ENCODE data around the gene GPR143.

The GPR143 gene

DNA sequence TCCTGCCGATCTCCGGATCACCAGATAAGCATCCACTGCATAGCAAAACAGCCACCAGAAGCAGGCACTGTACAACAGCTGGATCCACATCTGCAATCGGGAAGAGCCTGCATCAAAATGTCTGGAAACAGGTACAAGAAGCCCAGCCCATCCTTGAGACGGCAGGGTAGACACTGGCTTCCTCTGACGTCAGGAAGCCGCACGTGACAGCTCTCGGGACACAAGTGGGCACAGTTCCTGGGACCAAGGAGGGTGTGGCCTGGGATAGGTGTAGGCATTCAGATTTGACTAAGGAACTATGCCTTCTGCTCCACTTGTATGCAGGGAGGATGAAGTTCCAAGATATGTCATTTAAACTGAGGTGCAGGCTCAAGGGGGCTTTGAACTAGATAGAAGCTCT is 6.3 kb downstream of the GPR143 start:
- Histone ChIP-seq H3K27me3 (ENCODE audit: control insufficient read depth, insufficient read depth, low read length) (no peaks in the 10 kb centered on the region), H3K4me3 (ENCODE audit: low read length) (no peak overlapping the region), H3K4me1 (ENCODE audit: control insufficient read depth, insufficient read depth, low read length) (no peaks in the 10 kb centered on the region), H3K27ac (ENCODE audit: low read depth, low read length) (no peak overlapping the region), H3K9ac (ENCODE audit: low read length) (no peak overlapping the region), H3K36me3 (ENCODE audit: control insufficient read depth, insufficient read depth, low read length) (no peaks in the 10 kb centered on the region)

DNA sequence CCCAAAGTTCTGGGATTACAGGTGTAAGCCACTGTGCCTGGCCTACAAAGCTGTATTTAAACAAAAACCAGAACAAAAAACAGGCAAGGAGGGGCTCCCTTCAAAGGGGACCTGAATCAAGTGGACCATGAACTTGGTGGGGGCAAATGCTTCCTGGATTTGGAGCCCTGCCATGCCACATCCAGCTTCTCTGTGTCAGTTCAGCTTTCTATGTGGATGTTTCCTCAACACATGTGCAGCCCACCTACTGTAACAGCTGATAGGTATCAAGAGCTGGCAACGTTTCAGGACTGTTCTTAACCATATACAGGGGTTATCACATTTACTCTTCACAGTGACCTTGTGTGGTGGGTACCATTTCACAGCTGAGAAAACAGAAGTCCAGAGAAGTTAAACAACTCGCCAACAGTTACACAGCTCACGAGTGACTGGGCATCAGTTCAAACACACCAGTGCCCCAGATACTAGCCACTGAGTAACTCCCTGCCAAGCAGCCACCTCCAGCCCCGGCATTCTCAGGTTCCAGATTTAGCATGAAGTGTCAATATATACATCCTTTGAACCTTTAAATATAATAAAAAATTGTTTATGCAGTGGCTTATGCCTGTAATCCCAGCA is 7.5 kb downstream of the GPR143 start:
- Histone ChIP-seq H3K27me3 (ENCODE audit: control insufficient read depth, insufficient read depth, low read length) (no peaks in the 10 kb centered on the region), H3K4me1 (ENCODE audit: control insufficient read depth, insufficient read depth, low read length) (no peaks in the 10 kb centered on the region), H3K9ac (ENCODE audit: low read length) (no peak overlapping the region), H3K36me3 (ENCODE audit: control insufficient read depth, insufficient read depth, low read length) (no peaks in the 10 kb centered on the region), H3K4me3 (ENCODE audit: low read length) (no peak overlapping the region), H3K27ac (ENCODE audit: low read depth, low read length) (no peak overlapping the region)

DNA sequence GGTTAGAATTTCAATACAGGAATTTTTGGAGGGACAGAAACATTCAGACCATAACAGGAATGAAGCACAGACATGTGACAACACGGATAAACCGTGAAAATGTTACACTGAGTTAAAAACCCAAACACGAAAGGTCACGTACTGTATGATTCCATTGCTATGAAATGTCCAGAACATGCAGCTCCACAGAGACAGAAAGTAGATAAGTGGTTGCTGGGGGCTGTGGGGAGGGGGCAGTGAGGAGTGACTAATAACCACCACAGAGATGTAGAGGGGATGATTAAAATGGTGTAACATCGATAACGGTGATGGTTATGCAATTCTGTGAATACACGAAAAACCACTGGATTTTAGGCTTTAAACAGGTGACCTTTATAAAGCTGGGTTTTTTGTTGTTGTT is 8.3 kb downstream of the GPR143 start:
- H3K4me1 ChIP-seq (ENCODE audit: control insufficient read depth, insufficient read depth, low read length) = no peaks in the 10 kb centered on the region
- H3K4me3 ChIP-seq (ENCODE audit: low read length) = no peak overlapping the region
- H3K9ac ChIP-seq (ENCODE audit: low read length) = no peak overlapping the region
- H3K36me3 ChIP-seq (ENCODE audit: control insufficient read depth, insufficient read depth, low read length) = no peaks in the 10 kb centered on the region
- H3K27ac ChIP-seq (ENCODE audit: low read depth, low read length) = no peak overlapping the region
- no peaks in the 10 kb centered on the region for H3K27me3 ChIP-seq (ENCODE audit: control insufficient read depth, insufficient read depth, low read length)

DNA sequence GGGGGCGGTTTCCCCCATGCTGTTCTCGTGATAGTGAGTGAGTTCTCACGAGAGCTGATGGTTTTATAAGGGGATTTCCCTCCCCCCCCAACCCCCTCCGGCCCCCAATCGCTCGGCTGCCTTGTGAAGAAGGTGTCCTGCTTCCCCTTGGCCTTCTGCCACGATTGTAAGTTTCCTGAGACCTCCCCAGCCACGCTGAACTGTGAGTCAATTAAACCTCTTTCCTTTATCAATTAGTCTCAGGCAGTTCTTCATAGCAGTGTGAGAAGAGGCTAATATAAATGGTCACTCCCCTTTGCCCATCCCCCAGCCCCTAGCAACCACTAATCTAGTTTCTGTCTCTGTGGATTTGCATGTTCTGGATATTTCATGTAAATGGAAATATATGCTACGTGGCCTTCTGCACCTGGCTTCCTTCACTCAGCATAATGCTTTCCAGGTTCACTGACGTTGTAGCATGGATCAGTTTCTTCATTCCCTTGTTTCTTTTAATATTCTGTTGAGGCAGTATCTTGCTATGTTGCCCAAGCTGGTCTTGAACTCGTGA is 16.4 kb downstream of the GPR143 start:
- Histone ChIP-seq H3K9ac (ENCODE audit: low read length) (no peak overlapping the region), H3K27ac (ENCODE audit: low read depth, low read length) (no peak overlapping the region), H3K36me3 (ENCODE audit: control insufficient read depth, insufficient read depth, low read length) (no peaks in the 10 kb centered on the region), H3K27me3 (ENCODE audit: control insufficient read depth, insufficient read depth, low read length) (no peaks in the 10 kb centered on the region), H3K4me3 (ENCODE audit: low read length) (no peak overlapping the region), H3K4me1 (ENCODE audit: control insufficient read depth, insufficient read depth, low read length) (no peaks in the 10 kb centered on the region)

DNA sequence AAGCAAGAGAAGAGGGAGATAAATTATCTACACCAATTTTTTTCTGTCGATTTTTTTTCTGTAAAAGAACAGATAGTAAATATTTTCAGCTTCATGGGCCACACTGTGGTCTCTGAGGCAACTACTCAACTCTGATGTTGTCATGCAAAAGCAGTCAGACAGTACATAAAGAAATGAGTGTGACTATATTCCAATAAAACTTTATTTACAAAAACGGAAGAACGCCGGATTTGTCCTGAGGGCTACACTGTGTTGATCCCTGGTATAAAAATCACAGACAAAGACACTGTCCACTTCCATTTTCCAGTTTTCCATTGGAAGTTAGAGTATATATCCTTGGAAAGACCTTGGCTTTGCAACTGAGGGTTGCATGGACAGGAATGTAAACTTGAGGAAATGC is 18.0 kb downstream of the GPR143 start:
- Histone ChIP-seq H3K9ac (ENCODE audit: low read length) (no peak overlapping the region), H3K4me3 (ENCODE audit: low read length) (no peak overlapping the region), H3K27me3 (ENCODE audit: control insufficient read depth, insufficient read depth, low read length) (no peaks in the 10 kb centered on the region), H3K36me3 (ENCODE audit: control insufficient read depth, insufficient read depth, low read length) (no peaks in the 10 kb centered on the region), H3K27ac (ENCODE audit: low read depth, low read length) (no peak overlapping the region), H3K4me1 (ENCODE audit: control insufficient read depth, insufficient read depth, low read length) (no peaks in the 10 kb centered on the region)

DNA sequence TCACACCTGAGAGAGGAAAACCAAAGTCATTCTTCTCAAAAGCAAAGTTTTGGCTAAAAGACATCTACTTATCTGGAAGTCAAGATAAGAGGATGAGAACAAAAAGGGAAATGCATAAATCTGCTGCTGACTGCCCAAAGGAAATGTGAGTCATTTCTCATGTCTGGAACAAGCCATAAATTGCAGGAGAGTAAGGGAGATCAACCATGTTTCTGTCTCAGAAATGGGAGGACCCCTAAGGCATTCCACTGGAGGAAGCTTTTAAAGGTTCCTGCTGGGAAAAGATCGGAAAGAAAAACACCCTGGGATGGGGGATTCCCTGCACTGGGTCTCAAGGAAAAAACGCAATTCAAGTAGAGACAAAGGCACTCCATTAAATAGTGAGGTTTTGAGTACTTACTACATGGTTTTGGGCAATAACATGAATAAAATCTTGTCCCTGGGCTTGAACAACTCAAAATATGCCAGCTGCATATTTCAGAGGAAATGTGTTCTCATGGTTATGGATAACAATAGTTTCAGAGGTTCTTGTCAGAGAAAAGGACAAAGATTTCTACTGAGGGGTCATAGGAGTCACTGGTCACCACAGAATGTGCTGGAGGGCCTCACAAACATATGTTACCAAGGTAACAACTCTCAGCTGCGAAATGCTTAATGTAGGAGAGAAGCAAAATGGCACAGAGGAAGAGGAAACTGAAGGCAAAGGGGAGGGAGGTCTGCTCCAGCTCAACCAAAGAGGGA is 19.3 kb downstream of the GPR143 start:
- H3K9ac ChIP-seq (ENCODE audit: low read length) = no peak overlapping the region
- H3K4me1 ChIP-seq (ENCODE audit: control insufficient read depth, insufficient read depth, low read length) = no peaks in the 10 kb centered on the region
- no peaks in the 10 kb centered on the region for H3K36me3 ChIP-seq (ENCODE audit: control insufficient read depth, insufficient read depth, low read length)
- H3K27ac ChIP-seq (ENCODE audit: low read depth, low read length) = no peak overlapping the region
- no peaks in the 10 kb centered on the region for H3K27me3 ChIP-seq (ENCODE audit: control insufficient read depth, insufficient read depth, low read length)
- H3K4me3 ChIP-seq (ENCODE audit: low read length) = no peak overlapping the region

DNA sequence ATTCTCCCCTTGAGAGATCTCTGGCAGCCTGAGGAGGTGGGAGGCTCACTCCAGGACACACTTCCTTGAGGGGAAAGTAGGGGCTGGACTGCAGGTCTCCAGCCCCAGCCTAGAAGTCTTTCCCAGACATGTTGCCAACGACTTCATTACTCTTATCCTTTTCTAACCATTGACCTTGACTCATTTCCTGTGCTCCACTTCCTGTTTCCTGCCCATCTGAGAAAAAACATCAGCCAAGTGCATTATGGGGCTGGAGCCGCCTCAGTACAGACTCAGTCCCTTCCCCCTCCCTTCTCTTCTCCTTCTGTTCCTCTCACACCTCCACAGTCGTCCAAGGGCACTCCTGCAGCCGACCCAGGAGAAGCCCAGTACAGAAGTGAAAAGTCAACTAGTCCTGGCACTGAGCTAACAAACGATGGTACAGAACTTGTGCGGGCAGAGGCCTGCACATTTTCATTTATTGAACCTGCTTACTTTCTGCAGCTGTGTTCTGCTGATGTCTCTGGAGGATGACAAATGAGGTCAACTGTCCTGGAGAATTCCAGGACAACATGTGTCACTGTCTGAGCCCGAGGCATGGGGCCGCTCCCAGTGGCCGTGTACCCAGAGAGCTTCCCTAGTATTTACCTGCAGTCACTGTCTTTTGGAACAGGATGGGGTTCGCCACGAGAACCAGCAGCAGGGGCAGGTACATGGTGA is 20.1 kb downstream of the GPR143 start:
- no peaks in the 10 kb centered on the region for H3K4me1 ChIP-seq (ENCODE audit: control insufficient read depth, insufficient read depth, low read length)
- no peaks in the 10 kb centered on the region for H3K36me3 ChIP-seq (ENCODE audit: control insufficient read depth, insufficient read depth, low read length)
- no peak overlapping the region for H3K9ac ChIP-seq (ENCODE audit: low read length)
- no peaks in the 10 kb centered on the region for H3K27me3 ChIP-seq (ENCODE audit: control insufficient read depth, insufficient read depth, low read length)
- H3K27ac ChIP-seq (ENCODE audit: low read depth, low read length) = no peak overlapping the region
- H3K4me3 ChIP-seq (ENCODE audit: low read length) = no peak overlapping the region

DNA sequence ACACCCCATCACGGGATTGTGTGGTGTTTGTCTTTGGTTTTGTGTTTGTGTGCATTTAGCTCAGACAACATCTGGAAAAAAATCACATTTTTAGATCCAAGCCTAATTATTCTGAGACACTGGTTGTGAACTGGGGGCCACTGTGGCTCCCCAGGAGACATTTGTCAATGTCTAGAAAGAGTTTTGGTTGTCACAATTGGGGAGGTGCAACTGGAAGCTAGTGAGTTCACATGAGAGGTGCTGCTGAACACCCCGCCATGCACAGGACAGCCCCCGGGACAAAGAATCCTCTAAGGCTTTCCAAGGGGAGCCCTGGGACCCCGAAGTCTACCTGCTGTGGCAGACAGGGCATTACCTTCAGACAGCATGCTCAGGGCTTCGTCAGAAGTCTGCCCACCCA is 26.5 kb downstream of the GPR143 start:
- H3K36me3 ChIP-seq (ENCODE audit: control insufficient read depth, insufficient read depth, low read length) = no peaks in the 10 kb centered on the region
- H3K27me3 ChIP-seq (ENCODE audit: control insufficient read depth, insufficient read depth, low read length) = no peaks in the 10 kb centered on the region
- no peak overlapping the region for H3K27ac ChIP-seq (ENCODE audit: low read depth, low read length)
- H3K9ac ChIP-seq (ENCODE audit: low read length) = no peak overlapping the region
- no peaks in the 10 kb centered on the region for H3K4me1 ChIP-seq (ENCODE audit: control insufficient read depth, insufficient read depth, low read length)
- no peak overlapping the region for H3K4me3 ChIP-seq (ENCODE audit: low read length)

DNA sequence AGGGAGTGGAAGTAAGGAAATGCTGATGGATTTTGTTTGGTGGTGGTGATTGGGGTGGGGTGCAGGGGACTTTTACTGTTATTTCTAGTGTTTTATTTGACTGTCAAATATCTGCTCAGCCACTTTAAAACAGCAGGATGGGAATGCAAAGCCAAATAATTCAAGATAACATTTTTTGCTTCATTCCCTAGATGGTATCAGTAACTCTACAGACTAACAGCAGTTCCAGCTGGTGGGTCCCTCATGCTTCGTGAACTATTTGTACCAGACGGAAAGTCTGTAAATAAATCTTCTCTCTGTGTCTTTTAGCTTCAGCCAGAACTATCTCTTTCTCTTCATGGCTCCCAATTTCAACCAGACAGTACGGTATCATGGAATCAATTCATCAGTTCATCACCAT is 27.5 kb downstream of the GPR143 start:
- H3K27me3 ChIP-seq (ENCODE audit: control insufficient read depth, insufficient read depth, low read length) = no peaks in the 10 kb centered on the region
- H3K27ac ChIP-seq (ENCODE audit: low read depth, low read length) = no peak overlapping the region
- no peaks in the 10 kb centered on the region for H3K4me1 ChIP-seq (ENCODE audit: control insufficient read depth, insufficient read depth, low read length)
- no peak overlapping the region for H3K9ac ChIP-seq (ENCODE audit: low read length)
- no peak overlapping the region for H3K4me3 ChIP-seq (ENCODE audit: low read length)
- H3K36me3 ChIP-seq (ENCODE audit: control insufficient read depth, insufficient read depth, low read length) = no peaks in the 10 kb centered on the region

DNA sequence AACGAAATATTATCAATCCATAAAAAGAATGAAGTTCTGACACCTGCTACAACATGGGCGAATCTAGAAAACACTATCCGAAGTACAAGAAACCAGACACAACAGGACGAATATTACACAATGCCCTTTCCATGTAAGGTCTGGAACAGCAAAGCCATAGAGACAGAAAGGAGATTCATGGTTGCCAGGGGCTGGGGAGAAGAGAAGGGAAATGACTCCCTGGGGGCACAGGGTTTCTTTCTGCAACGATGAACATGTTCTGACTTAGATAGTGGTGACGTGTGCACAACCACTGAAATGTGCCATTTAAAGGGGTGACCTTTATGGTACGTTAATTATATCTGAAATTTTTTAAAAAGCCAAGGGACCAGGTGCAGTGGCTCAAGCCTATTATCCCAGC is 28.3 kb downstream of the GPR143 start:
- H3K4me1 ChIP-seq (ENCODE audit: control insufficient read depth, insufficient read depth, low read length) = no peaks in the 10 kb centered on the region
- no peaks in the 10 kb centered on the region for H3K27me3 ChIP-seq (ENCODE audit: control insufficient read depth, insufficient read depth, low read length)
- H3K4me3 ChIP-seq (ENCODE audit: low read length) = no peak overlapping the region
- H3K9ac ChIP-seq (ENCODE audit: low read length) = no peak overlapping the region
- H3K36me3 ChIP-seq (ENCODE audit: control insufficient read depth, insufficient read depth, low read length) = no peaks in the 10 kb centered on the region
- H3K27ac ChIP-seq (ENCODE audit: low read depth, low read length) = no peak overlapping the region

DNA sequence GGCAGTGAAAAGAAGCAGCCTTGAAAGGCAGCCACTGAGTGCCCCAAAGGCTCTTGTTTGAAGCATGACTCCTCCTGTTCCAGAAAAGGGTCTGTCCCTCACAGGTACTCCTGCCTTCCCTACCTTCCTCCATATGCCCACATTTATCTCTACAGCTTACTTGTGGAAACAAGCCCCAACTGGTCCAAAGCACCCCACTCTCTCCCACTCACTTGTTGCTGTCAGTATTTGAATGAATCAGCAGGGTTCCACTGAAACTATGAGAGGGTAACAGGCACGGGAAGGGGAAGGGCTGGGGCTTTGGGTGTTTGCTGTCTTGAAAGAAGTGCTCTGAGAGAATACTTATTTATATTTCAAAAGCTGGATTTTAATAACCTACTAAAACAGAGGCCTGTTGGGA is 34.9 kb downstream of the GPR143 start:
- no peaks in the 10 kb centered on the region for H3K27me3 ChIP-seq (ENCODE audit: control insufficient read depth, insufficient read depth, low read length)
- no peak overlapping the region for H3K27ac ChIP-seq (ENCODE audit: low read depth, low read length)
- H3K9ac ChIP-seq (ENCODE audit: low read length) = no peak overlapping the region
- no peak overlapping the region for H3K4me3 ChIP-seq (ENCODE audit: low read length)
- no peaks in the 10 kb centered on the region for H3K4me1 ChIP-seq (ENCODE audit: control insufficient read depth, insufficient read depth, low read length)
- H3K36me3 ChIP-seq (ENCODE audit: control insufficient read depth, insufficient read depth, low read length) = no peaks in the 10 kb centered on the region

DNA sequence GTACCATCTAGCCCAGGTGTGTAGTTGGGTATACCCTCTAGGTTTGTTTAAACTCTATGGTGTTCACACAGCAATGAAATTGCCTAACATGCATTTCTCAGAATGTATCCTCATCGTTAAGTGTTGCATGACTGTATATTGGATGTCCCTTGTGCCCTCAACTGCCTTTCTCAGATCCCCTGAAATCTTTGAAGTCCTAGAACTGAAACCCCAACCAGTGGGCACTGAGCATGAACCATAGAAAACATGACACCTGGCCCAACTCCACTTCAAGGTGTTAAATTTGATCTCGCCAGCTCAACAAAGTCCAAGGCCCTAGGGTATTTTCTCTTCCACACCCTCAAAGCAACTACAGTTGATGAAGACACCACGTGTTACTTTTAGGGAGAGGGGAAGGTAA is 35.6 kb downstream of the GPR143 start:
- no peaks in the 10 kb centered on the region for H3K36me3 ChIP-seq (ENCODE audit: control insufficient read depth, insufficient read depth, low read length)
- H3K4me1 ChIP-seq (ENCODE audit: control insufficient read depth, insufficient read depth, low read length) = no peaks in the 10 kb centered on the region
- H3K9ac ChIP-seq (ENCODE audit: low read length) = no peak overlapping the region
- H3K27ac ChIP-seq (ENCODE audit: low read depth, low read length) = no peak overlapping the region
- H3K4me3 ChIP-seq (ENCODE audit: low read length) = no peak overlapping the region
- H3K27me3 ChIP-seq (ENCODE audit: control insufficient read depth, insufficient read depth, low read length) = no peaks in the 10 kb centered on the region
